ENCODE results near the gene CDKL5. TPM values are rescaled to one million over a fixed set of nuclear protein-coding genes. Genes with fewer than 3 reads are reported as not detected.

Gene CDKL5
- polyA plus RNA-seq, 2 of the 4 experiments (the other 2 are of a cell fraction): 5.4 to 22.8 TPM

- no peaks in the 10 kb centered on the region for H3K9me3 ChIP-seq
- 87% methylated on average over 11 of the region's 11 CpGs for WGBS (ENCODE audit: missing lambda C conversion rate)
- H3K27ac ChIP-seq: no peak overlapping the region
- ChIA-PET CTCF (interaction anchor here (0.9 to 2.8 kb wide), 4 partner anchors 16 to 940 kb away, joined by 4 to 16 read pairs (median 4); no protein-coding TSS in a partner anchor), POLR2A (no interaction called here)
- H3K4me1 ChIP-seq: 0 out of 3 replicates have a peak, but pooled peaks cover 3% of the 10 kb centered on the region
- FAIRE-seq (no peak), ATAC-seq (no peak), DNase-seq (ENCODE audit: low read depth in 1 of 2, low spot score in 1 of 2) (no peak)
- no peak overlapping the region for H3K4me2 ChIP-seq
- H3K4me3 ChIP-seq: no peak overlapping the region
- TF ChIP-seq CEBPB (IDR thresholded peaks at IDR 0.05) (no peak), SREBF2 (IDR thresholded peaks at IDR 0.05) (no peak), FOSL2 (IDR thresholded peaks at IDR 0.05) (no peak), FOSL2 (CRISPR knock-in tag; IDR thresholded peaks at IDR 0.05) (no peak), ZNF302 (CRISPR knock-in tag; IDR thresholded peaks at IDR 0.05) (no peak), FOXS1 (CRISPR knock-in tag; IDR thresholded peaks at IDR 0.05) (no peak), NR3C1 (IDR thresholded peaks at IDR 0.05) (no peak), EHF (CRISPR knock-in tag; IDR thresholded peaks at IDR 0.05) (no peak), NPAS2 (CRISPR knock-in tag; IDR thresholded peaks at IDR 0.05; ENCODE audit: borderline replicate concordance) (no peak), HOXB13 (CRISPR knock-in tag; IDR thresholded peaks at IDR 0.05; ENCODE audit: low read depth) (no peak), CHD4 (IDR thresholded peaks at IDR 0.05; ENCODE audit: borderline replicate concordance) (no peak), ESRRA (IDR thresholded peaks at IDR 0.05; ENCODE audit: borderline replicate concordance, low read length) (no peak)
- TF ChIP-seq, protein P1, sequence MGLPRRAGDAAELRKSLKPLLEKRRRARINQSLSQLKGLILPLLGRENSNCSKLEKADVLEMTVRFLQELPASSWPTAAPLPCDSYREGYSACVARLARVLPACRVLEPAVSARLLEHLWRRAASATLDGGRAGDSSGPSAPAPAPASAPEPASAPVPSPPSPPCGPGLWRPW (IDR thresholded peaks at IDR 0.05): no peak
Observed at GRCh38 chrX:18394477-18394876, 30.9 kb upstream of the CDKL5 start.

- 39% methylated on average over 4 of the region's 4 CpGs for WGBS (ENCODE audit: missing lambda C conversion rate)
- no peak overlapping the region for H3K27ac ChIP-seq
- CTCF ChIA-PET: interaction anchor here (1.4 to 3.1 kb wide), 5 partner anchors 8 to 932 kb away, joined by 4 to 11 read pairs (median 6); no protein-coding TSS in a partner anchor
- FAIRE-seq (no peak), ATAC-seq (no peak), DNase-seq (ENCODE audit: low read depth in 1 of 2, low spot score in 1 of 2) (no peak)
- H3K9me3 ChIP-seq: no peaks in the 10 kb centered on the region
- no peak overlapping the region for H3K4me3 ChIP-seq
- no peak overlapping the region for H3K4me2 ChIP-seq
- no peaks in the 10 kb centered on the region for H3K4me1 ChIP-seq
- TF ChIP-seq HOXB5 (CRISPR knock-in tag; IDR thresholded peaks at IDR 0.05): no peak
- TF ChIP-seq BHLHE40 (IDR thresholded peaks at IDR 0.05; ENCODE audit: low read depth, low read length): no peak
- TF ChIP-seq CTCF (IDR thresholded peaks at IDR 0.05): no peak
- no peak for TF ChIP-seq RFX5 (IDR thresholded peaks at IDR 0.05)
- no peak for TF ChIP-seq RARB (CRISPR knock-in tag; IDR thresholded peaks at IDR 0.05)
- TF ChIP-seq KDM5A (IDR thresholded peaks at IDR 0.05): no peak
- no peak for TF ChIP-seq ZSCAN20 (CRISPR knock-in tag; IDR thresholded peaks at IDR 0.05)
- TF ChIP-seq MAZ (IDR thresholded peaks at IDR 0.05; ENCODE audit: borderline replicate concordance, low read depth, low read length): no peak
- TF ChIP-seq, protein P2, sequence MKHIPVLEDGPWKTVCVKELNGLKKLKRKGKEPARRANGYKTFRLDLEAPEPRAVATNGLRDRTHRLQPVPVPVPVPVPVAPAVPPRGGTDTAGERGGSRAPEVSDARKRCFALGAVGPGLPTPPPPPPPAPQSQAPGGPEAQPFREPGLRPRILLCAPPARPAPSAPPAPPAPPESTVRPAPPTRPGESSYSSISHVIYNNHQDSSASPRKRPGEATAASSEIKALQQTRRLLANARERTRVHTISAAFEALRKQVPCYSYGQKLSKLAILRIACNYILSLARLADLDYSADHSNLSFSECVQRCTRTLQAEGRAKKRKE (CRISPR knock-in tag; IDR thresholded peaks at IDR 0.05; ENCODE audit: low read depth): no peak
- no peak for TF ChIP-seq NR3C1 (IDR thresholded peaks at IDR 0.05)
- POLR2A ChIA-PET: no interaction called here
Observed at GRCh38 chrX:18401848-18402213, 23.6 kb upstream of the CDKL5 start.

DNA sequence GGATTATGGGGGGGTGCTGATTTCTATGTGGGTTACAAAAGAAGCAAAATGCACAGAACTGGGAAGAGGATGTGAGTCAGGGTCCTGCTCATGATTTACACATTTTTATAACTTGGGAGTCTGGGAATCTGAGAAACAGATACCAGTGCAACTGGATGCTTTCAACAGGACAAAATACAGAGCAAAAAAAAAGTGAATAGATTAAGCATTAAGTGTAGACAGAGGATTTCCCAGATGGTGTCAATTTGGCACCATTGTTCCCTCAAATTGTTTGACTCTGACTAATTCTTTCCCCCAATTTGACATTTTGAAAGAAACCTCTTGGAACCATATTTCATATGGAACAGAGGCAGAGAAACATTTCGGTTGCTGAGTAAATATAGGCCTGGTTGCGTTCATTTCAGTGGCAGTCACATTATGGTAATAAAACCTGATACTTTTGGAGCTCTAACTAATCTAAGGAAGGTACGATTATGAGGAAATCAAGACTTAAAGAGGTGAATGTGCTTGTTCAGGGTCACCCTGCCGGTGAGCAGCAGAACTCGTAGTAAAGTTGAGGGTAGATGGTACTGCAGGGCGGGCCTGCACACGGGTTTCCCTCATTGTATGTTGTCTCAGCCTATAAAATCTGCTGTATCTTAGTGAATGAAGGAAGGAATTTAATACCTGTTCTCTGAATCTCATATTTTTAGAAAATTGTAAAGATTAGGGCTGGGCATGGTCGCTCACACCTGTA is 18.7 kb upstream of the CDKL5 start:
- H3K27ac ChIP-seq: no peak overlapping the region
- H3K4me3 ChIP-seq: no peak overlapping the region
- WGBS (ENCODE audit: missing lambda C conversion rate): 83% methylated on average over 8 of the region's 8 CpGs
- CTCF ChIA-PET: interaction anchor here (1.2 kb wide), 1 partner anchor 480 kb away, joined by 3 read pairs; no protein-coding TSS in a partner anchor
- H3K9me3 ChIP-seq: no peaks in the 10 kb centered on the region
- POLR2A ChIA-PET: no interaction called here
- ATAC-seq (no peak), FAIRE-seq (no peak), DNase-seq (ENCODE audit: low read depth in 1 of 2, low spot score in 1 of 2) (no peak)
- no peaks in the 10 kb centered on the region for H3K4me1 ChIP-seq
- H3K4me2 ChIP-seq: no peak overlapping the region
- no peak for TF ChIP-seq CHD4 (IDR thresholded peaks at IDR 0.05; ENCODE audit: borderline replicate concordance)
- no peak for TF ChIP-seq CTCF (IDR thresholded peaks at IDR 0.05)
- TF ChIP-seq BHLHE40 (IDR thresholded peaks at IDR 0.05; ENCODE audit: low read depth, low read length): no peak
- TF ChIP-seq, protein P1 (IDR thresholded peaks at IDR 0.05): no peak
- TF ChIP-seq MYC (IDR thresholded peaks at IDR 0.05; ENCODE audit: borderline replicate concordance, low read length): no peak

Measured in A549 (cell line).